Measurements from ENCODE around the gene TRPM4.

- TF ChIP-seq POLR2AphosphoS5 (IDR thresholded peaks at IDR 0.05), result no peak
- TF ChIP-seq POLR2A (IDR thresholded peaks at IDR 0.05), result no peak
Observed at GRCh38 chr19:49151267-49152118, 6.1 kb upstream of the TRPM4 start.

Data from upper lobe of left lung (tissue), 4 donors.